ENCODE results near the gene HPSE2.

The HPSE2 gene

GRCh38 chr10:98425511-98426352 lies 809.9 kb downstream of the HPSE2 start:
- peak; percentile 79 for TF ChIP-seq CTCF (conservative IDR thresholded peaks at IDR 0.05)
- no peak overlapping the region for H3K27ac ChIP-seq

- TF ChIP-seq CTCF (conservative IDR thresholded peaks at IDR 0.05): no peak
- H3K27ac ChIP-seq: no peak overlapping the region
These were observed 811.1 kb downstream of the HPSE2 start for GRCh38 chr10:98424295-98425254.

GRCh38 chr10:98423691-98424120 lies 811.9 kb downstream of the HPSE2 start:
- TF ChIP-seq CTCF (conservative IDR thresholded peaks at IDR 0.05): peak; percentile 27
- no peak overlapping the region for H3K27ac ChIP-seq

GRCh38 chr10:98422182-98422581 lies 813.5 kb downstream of the HPSE2 start:
- no peak overlapping the region for H3K27ac ChIP-seq
- no peak for TF ChIP-seq CTCF (conservative IDR thresholded peaks at IDR 0.05)

GRCh38 chr10:98420786-98421185 lies 814.9 kb downstream of the HPSE2 start:
- no peak for TF ChIP-seq CTCF (conservative IDR thresholded peaks at IDR 0.05)
- no peak overlapping the region for H3K27ac ChIP-seq

GRCh38 chr10:98419469-98420261 lies 816.0 kb downstream of the HPSE2 start:
- no peak overlapping the region; the same call in 1 of the 2 replicates for H3K27ac ChIP-seq
- no peak for TF ChIP-seq CTCF (conservative IDR thresholded peaks at IDR 0.05)

Measured in VCaP (cell line).